HPDE6-E6E7 (cell line): Measurements from ENCODE around the gene NLRP9.

Source experiments
- DNase-seq: peaks from one replicate; pipeline ENCODE4 v3.0.0; 2011; ENCODE audit warnings: missing footprints; ENCODE audit errors: extremely low spot score

The NLRP9 gene

DNA sequence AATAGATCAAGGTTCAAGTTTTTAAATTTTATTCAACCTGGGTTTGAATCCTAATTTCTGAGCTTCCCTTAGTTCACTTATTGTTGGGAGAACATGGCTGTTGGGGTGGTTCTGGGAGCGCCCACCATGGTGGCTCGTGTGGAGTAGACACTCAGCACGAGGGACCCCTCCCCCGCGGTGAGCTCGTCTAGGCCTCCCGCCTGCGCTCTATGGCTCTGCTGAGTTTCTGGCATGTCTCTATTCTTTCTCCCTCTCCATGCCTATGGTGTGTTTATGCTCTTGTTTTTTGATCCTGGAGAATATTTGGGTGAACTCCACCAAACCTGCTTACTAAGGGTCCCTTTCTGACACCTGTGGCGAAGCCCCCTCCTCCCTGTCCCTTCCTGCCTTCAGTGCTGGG, 64.7 kb downstream of the NLRP9 start:
- DNase-seq = no peak

GRCh38 chr19:55672418-55672817, 65.8 kb downstream of the NLRP9 start:
- no peak for DNase-seq

- no peak for DNase-seq
These were observed 67.2 kb downstream of the NLRP9 start for GRCh38 chr19:55671054-55671378.

DNA sequence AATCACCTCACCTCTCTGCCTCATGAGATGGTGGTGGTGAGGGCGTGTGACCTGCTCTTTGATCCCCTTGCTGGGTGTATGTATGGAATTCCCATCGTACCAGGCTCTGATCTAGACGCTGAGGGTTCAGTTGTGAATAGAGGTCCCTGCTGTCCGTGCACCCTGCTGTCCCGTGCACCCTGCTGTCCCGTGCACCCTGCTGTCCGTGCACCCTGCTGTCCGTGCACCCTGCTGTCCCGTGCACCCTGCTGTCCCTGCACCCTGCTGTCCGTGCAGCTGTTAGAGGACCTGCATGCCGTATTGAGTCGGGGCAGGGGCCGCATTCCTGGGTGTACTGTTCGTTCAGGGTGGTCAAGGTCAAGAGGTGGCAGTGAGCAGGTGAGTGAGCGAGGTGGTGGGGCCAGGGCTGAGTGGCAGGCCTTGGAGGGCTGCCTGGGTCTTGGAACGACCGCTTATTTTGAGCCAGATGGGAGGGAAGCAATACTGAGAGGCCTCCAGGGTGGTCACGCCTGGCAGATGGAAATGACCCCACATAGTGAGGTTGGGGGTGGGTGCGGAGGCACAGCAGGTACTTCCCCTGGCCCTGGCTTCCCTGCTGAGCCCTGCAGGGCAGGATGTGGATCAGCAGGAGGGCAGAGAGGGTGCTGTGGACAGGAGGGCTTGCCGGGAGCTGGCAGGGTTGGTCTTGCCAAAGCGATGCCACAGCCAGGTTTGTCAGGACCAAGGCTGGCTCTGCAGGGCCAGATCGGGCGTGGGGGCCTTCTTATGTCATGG, 67.7 kb downstream of the NLRP9 start:
- no peak for DNase-seq

DNA sequence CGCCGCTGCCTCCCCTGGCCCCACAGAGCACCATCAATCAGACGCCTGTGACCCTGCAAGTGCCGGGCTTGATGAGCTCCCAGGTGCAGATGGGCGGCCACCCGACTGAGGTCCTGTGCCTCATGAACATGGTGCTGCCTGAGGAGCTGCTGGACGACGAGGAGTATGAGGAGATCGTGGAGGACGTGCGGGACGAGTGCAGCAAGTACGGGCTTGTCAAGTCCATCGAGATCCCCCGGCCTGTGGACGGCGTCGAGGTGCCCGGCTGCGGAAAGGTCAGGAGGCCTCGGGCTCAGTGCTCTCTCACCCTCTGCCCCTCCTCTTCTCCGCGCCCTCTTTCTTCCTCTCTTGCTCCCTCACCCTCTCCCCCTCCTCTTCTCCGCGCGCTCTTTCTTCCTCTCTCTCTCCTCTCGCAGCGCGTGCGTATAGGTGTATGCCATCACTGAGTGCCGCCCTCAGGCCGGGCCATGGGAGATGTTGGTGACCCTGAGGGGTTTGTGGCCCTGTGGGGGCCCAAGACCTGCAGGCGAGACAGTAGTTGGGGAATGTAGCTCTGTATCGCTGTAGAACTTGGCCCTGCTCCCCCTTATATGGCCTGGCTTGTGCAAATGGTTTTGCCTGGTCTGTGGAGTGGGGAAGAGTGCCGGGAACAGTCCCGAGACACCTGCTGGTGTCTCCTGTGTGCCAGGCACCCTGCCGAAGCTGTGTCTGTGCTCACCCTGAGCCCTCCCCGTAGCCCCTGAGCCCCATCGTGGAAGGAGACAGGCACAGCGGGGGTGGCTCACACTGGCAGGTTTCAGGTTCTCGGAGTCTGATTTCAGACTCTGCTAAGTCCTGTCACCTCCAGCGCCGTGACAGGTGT, 68.6 kb downstream of the NLRP9 start:
- no peak for DNase-seq

DNA sequence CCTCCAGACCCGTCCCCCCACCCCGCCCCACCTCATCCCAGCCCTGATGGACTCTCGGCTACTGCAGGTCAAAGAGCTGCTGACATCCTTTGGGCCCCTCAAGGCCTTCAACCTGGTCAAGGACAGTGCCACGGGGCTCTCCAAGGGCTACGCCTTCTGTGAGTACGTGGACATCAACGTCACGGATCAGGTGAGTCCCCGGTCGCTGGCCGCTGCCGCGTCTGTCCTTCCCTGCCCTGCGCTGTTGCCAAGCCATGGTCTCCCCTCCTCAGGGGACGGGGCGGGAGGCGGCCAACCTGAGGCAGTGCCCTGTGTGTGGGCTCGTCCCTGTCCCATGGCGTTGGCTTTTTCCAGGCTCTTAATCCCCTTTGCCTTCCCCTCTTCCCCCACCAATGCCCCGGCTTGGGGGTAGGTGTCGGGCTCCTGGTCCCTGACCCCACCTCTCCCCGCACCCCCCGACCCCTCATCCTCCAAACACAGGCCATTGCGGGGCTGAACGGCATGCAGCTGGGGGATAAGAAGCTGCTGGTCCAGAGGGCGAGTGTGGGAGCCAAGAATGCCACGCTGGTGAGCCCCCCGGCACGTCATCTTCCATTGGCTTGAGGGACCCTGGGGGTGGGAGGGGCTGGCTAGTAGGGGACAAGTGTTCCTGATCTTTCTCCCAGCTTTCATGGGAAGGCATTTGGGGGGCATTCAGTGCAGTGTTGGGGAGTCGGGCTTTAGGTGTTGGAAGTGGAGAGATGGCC, 69.4 kb downstream of the NLRP9 start:
- DNase-seq = no peak

- peak; percentile 66 for DNase-seq
These were observed 70.2 kb downstream of the NLRP9 start for GRCh38 chr19:55667958-55668357.

GRCh38 chr19:55667511-55667910, 70.7 kb downstream of the NLRP9 start:
- no peak for DNase-seq

- no peak for DNase-seq
These were observed 71.2 kb downstream of the NLRP9 start for GRCh38 chr19:55667006-55667381.

GRCh38 chr19:55666343-55667005, 71.7 kb downstream of the NLRP9 start:
- DNase-seq = no peak

DNA sequence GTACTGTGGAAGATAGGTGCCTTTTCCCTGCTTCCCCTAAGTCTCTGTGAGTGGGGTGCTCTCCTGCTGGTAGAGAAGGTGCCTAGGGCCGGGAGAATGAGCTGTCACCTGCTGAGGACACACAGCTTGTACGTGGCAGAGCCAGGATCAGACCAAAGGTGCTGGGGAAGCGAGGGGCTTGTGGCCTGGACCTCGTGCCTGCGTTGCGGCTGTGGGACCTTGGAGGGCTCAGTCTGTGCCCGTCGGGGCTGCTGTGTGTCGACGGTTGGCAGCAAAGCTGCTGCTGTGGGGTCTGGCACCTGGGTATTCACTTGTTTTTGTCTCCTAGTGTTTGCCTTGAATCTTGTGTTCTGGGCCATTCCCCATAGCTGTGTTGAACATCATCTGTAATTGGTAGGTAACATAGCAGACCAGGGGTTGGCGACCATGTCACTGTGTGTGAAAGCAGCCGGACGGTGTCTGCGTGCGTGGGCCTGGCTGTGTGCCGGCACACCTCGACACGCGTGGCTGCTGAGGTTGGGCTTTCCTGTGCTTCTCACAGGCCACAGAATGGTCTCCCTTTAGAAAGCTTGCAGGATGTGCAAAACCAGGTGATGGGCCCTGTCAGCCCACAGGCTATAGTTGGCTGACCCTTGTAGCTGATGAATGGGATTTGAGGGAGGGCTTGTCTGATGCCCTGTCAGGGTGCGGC, 74.2 kb downstream of the NLRP9 start:
- DNase-seq = no peak

DNA sequence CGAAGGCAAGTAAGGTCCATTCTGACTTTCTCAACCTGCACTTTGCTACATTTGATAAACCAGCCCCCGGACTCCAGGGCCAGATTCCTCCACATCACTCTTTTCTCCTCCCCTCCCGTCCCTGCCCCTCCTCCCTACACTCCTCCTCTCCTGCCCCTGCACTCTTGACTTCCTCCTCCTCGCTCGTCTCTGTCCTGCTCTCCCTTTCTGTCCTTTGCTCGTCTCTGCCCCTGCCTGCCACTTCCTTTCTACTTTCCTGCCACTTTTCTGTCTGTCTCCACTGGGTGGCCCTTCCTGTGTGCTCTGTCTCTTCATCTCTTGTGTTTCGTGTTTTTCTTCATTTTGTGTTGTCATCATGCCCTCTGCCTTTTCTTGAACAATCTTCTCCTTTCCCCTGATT, 76.4 kb downstream of the NLRP9 start:
- no peak for DNase-seq

- no peak for DNase-seq
These were observed 77.2 kb downstream of the NLRP9 start for GRCh38 chr19:55660991-55661390.

DNA sequence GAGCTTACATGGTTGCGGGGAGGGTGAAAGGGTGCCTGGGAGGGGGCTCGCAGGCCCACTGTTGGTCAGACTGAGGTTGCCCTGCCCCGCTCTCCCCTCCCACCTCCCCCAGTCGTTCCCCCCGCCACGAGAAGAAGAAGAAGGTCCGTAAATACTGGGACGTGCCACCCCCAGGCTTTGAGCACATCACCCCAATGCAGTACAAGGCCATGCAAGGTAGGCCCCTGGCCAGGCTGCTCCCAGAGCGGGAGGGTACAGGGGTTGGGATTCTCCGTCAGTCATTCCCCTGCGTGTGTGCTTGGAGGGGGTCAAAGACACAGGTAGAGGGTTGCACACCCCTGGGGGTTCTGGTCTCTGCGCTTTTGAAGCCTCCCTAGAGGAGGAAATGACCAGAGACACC, 77.8 kb downstream of the NLRP9 start:
- no peak for DNase-seq

DNA sequence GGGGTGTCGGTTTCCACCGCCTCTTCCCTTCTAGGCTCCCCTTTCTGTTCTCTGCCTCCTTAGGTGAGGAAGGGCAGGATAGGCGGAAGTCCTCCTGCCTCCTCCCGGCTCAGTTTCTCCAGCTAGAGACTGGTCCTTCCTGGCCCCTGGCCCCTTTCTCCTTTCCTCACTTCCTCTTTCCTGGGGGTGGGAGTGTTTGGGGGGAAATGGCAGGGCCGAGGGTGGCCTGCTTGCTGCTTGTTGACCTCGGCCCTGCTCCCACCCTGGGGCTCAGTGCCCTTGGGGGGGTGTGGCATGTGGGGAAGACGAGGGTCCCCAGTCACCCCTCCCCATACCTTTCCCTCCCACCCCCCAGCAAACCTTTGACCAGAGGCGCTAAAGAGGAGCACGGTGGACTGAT, 78.4 kb downstream of the NLRP9 start:
- DNase-seq = no peak

DNA sequence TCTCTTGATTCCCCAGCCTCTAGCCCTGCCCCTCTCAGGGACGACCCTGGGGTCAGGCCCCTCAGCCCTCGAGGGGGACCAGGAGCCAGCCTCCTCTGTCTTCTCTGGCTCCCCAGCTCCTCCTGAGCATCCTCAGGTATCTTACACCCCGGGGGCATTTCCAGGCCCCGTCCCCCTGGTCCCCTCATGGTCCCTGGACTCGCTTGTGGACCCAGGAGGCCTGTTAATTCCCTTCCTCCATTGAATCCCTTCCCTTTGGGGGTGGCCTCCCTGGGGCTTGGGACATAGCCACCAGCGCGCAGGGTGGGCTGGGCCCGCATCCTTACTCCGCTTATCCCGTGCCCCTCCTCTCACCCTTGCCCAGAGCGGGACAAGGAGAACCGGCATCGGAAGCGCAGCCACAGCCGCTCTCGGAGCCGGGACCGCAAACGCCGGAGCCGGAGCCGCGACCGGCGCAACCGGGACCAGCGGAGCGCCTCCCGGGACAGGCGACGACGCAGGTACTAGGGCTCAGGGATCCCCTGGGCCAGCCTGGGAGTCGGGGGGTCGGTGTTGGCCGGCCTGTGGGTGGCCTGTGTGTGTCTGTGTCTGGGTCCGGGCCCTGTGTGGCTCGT, 79.2 kb downstream of the NLRP9 start:
- no peak for DNase-seq
